HG02885 (cell line): ENCODE measurements around the gene FASTKD1.
A peak's percentile ranks its signal among the peaks of the same experiment; 100 is the strongest.
"Not testable (repeated sequence)": the region's sequence is repeated elsewhere in the genome, so short reads cannot be mapped to it uniquely, and the experiment has no call there.

ENCODE experiments used
- ATAC-seq: cut with Tn5 transposase; IDR thresholded peaks from one replicate; pipeline ENCODE4 v1.9.1; 2021; ENCODE audit warnings: mild to moderate bottlenecking; ENCODE audit not compliant: unreplicated experiment, poor library complexity

FASTKD1 gene

DNA sequence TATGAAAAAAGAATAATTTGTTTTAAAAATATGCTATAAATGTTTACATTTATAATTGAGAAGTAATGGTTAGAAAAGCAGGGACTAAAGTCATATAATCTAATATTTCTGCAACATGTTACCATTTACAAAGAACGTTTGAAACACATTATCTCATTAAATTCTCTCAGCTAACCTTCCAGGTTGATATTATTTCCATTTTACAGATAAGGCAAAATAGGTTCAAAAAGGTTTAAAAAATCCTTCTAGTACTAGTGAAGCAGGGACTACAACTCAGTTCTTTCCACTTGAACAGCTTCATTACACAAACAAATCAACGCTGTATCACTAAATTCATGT is 875 bp downstream of the FASTKD1 start:
- no peak for ATAC-seq

DNA sequence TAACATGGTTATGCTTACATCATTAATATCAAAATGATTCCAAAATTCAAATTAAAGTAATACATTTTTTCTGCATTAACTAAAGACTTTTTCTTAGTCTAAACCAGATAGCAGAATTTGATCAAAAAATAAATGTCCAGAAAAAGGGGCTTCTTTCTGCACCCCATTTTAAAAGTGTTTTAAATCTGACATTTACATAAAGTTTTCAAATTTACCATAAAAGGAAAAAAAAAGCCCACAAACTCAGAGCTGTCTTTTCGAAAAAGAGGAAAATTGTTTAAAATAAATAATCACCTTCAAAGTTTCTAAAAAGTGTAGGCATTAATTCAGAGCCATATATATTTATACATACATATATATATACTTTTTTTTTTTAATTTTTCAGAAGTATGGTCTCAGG is 1.5 kb downstream of the FASTKD1 start:
- no peak for ATAC-seq

DNA sequence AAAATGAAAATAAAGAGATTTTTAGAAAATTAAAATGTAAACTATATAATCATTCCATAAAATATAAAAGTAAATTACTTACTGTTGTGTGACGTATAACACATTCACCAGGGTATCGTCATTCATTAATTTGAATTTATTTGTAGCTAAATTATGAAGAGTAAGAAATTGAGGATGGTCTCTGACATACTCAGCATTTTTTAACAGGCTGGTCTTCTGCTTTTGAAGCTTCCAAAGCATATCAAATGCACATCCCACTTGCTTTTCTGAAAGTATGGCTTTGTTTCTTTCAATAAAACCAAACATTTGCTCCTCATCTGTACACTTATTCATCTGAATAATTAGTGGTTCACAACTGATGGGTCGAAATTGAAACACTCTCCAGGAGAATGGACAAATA is 2.1 kb downstream of the FASTKD1 start:
- no peak for ATAC-seq

GRCh38 chr2:169570752-169571151 is 2.9 kb downstream of the FASTKD1 start:
- ATAC-seq = not testable (repeated sequence)

DNA sequence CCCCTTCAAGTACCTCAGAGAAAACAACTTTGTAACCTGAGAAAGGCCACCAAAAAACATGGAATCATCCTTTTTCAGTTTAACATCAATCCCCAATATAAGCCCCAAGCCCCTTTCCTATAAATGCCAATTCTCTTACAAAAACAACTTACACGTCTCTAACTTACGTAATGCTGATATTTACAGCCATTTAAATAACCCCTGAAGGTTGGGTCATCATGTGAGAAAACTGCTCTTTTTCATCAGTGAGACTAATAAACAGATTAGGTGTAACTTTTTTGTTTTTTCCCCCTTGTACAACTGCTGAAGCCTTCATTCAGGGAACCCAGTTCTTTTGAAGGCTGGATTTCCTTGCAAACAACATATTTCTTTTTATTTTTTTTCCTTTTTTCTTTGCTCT is 3.7 kb downstream of the FASTKD1 start:
- no peak for ATAC-seq

DNA sequence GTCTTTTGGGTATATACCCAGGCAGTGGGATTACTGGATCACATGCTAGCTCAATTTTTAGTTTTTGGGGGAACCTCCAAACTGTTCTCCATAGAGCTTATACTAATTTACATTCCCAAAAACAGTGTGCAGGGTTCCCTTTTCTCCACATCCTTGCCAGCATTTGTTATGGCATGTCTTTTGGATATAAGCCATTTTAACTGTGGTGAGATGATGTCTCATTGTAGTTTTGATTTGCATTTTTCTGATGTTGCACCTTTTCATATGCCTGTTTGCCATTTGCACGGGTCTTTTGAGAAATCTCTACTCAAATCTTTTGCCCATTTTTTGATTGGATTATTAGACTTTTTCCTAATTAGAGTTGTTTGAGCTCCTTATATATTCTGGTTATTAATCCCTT is 8.0 kb downstream of the FASTKD1 start:
- no peak for ATAC-seq

GRCh38 chr2:169562519-169562918 is 11.1 kb downstream of the FASTKD1 start:
- ATAC-seq = no peak

DNA sequence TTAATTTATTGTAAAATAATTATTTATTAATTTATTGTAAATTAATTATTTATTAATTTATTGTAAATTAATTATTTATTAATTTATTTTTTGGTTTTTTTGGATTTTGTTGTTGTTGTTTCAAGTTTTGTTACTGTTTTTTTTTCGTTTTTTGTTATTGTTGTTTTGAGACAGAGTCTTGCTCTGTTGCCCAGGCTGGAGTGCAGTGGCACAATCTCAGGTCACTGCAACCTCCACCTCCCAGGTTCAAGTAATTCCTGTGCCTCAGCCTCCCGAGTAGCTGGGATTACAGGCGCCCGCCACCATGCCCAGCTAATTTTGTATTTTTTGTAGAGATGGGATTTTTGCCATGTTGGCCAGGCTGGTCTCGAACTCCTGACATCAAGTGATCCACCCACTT is 11.6 kb downstream of the FASTKD1 start:
- ATAC-seq = not testable (repeated sequence)

GRCh38 chr2:169561364-169561763 is 12.3 kb downstream of the FASTKD1 start:
- no peak for ATAC-seq

- ATAC-seq = no peak
These were observed 26.9 kb downstream of the FASTKD1 start for GRCh38 chr2:169546756-169547155.

- no peak for ATAC-seq
These were observed 31.2 kb downstream of the FASTKD1 start for GRCh38 chr2:169542433-169542832.

DNA sequence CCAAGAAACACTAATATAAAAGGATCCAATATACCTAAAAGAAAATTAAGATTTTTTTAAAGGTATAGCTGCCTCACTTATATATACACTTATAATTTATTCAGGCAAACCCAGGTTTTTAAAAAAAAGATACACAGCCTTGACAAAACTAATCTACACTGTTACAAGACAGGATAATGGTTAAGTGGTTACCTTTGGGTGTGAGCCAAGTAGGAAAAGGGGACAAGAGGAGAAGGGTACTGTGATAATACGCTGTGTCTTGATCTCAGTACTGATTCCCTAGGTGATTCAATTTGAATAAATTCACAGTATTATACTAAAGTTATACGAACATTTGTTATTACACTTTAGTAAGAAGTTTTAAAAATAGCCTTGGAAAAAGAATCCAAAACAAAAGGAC is 33.5 kb downstream of the FASTKD1 start:
- ATAC-seq = no peak

DNA sequence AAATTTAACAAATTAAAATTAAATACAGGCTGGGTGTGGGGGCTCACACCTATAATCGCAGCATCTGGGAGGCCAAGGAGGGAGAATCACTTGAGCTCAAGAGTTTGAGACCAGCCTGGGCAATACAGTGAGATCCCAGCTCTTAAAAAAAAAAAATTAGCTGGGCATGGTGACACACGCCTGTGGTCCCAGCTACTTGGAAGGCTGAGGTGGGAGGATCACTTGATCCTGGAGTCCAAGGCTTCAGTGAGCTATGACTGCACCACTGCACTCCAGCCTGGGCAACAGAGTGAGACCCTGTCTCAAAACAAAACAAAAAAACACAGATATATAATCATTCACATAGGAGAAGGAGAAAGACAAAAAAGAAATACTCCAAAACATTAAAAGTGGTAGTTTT is 34.2 kb downstream of the FASTKD1 start:
- not testable (repeated sequence) for ATAC-seq

- peak; percentile 85 for ATAC-seq
These were observed 45.4 kb downstream of the FASTKD1 start for GRCh38 chr2:169528271-169528701.

DNA sequence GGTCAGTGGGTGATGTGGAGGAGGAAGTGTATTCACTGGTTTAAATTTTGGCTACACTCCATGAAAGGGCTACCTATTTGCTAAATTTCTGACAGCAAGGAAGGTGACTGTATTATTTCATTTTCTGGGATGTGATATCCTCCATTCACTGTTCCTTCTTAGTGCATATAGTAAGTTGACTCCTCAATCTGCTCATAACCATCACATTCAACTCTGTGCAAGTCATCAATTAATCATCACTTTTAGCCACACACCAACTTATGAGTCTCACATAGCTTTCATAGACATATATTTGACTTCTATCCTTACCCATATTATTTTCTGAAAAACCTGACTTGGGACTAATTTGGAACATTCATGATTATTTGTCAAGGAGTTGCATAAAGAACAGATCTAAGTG is 47.2 kb downstream of the FASTKD1 start:
- no peak for ATAC-seq

- ATAC-seq = no peak
These were observed 48.2 kb downstream of the FASTKD1 start for GRCh38 chr2:169525434-169525833.

DNA sequence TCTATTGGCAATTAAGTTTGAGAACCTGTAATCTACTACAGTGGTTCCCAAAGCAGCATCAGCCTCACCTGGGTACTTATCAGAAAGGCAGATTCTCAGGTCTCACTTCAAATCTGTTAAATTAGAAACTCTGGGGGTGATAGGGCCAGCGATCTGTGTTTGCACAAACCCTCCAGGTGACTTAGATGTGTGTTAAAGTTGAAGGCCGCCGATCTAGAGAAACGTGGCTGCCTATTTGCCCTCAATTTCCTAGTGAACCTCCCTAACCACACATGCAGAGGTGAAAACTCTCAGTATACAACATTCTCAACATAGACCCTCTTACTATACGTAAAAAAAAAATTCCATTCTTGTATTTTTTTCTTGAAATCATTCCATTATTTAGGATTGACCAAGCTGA is 50.0 kb downstream of the FASTKD1 start:
- no peak for ATAC-seq

DNA sequence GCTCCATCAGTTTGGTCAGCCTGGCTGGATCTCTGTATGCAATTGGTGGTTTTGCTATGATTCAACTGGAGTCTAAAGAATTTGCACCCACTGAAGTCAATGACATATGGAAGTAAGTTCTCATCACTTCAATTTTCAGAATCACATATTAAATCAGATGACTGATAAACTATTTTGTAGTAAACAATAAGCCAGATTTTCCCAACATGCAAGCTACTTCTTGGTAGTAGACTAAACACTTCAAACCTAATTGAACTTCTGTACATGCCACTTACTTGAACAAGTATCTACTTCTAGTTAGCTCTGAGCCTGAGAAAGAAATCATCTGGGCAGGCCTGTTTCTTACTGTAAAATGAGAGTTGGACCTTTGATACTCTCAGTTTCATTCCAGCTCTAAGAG is 52.8 kb downstream of the FASTKD1 start:
- ATAC-seq = no peak

- not testable (repeated sequence) for ATAC-seq
These were observed 57.1 kb downstream of the FASTKD1 start for GRCh38 chr2:169516488-169516995.

DNA sequence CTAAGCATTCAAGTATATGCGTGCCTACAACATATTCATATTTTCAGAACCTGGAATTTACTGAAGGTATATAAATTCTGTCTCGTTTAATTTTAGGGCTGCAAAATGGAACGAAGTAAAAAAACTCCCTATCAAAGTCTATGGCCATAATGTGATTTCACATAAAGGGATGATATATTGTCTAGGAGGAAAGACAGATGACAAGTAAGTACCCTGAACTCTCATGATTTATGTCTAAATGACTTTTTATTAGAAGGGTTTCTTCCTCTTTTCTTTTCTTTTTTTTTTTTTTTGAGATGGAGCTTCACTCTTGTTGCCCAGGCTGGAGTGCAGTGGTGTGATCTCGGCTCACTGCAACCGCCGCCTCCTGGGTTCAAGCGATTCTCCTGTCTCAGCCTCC is 58.9 kb downstream of the FASTKD1 start:
- not testable (repeated sequence) for ATAC-seq

DNA sequence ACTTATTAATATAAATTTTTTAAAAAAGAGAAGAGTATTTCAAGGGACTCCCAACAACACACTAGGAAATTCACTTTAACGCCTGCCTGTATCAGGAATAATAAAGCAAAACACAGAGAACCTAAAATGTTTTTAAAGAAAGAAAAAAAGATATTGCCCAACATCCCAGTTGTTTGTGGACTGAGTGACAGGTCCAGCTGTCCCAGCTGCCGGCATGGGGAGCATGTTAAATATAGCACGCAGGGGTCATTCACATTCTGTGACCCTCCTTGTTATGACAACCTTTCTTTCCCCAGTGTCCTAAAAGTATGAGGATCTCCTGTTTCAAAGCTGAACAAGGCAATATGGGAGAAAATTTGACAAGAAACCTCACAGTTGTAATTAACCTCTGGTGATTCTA is 59.7 kb downstream of the FASTKD1 start:
- ATAC-seq = no peak

DNA sequence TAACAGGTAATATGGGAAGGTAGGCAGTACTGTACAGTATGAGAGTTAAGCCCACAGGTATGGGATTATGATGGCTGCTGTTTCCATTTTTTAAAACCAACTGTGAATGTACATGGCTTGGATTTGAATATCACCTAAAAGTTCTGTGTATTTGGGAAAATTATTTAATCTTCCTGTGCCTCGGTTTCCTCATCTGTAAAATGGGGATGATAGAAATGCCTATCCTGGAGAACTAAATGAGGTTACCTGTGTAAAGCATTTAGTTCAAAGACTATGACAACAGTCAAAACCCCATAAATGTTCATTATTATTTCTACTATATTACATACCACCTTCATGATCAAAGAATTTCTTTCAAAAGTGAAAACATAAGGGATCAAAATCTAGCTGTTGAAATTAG is 60.6 kb downstream of the FASTKD1 start:
- no peak for ATAC-seq

DNA sequence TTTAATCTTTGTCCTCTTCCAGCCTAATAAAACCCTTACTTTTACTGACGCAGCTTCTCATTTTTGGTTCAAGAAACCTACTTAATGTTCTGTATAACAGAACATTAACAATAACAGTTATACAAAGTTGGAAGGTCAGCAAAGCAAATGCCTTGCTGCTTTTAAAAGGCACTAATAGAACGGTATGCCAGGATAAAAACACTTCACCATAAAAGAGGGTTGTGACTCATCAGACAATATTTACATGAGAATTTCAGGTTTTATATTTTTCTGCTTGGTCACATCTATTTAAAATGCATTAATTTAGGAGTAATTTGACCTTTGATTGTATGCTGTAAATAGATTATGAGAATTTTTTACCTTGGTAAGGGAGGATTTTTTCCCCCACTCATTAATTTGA is 61.1 kb downstream of the FASTKD1 start:
- no peak for ATAC-seq
